ENCODE measurements around the gene CCDC7.
"Not testable (repeated sequence)": the region's sequence is repeated elsewhere in the genome, so short reads cannot be mapped to it uniquely, and the experiment has no call there.

CCDC7 gene

DNA sequence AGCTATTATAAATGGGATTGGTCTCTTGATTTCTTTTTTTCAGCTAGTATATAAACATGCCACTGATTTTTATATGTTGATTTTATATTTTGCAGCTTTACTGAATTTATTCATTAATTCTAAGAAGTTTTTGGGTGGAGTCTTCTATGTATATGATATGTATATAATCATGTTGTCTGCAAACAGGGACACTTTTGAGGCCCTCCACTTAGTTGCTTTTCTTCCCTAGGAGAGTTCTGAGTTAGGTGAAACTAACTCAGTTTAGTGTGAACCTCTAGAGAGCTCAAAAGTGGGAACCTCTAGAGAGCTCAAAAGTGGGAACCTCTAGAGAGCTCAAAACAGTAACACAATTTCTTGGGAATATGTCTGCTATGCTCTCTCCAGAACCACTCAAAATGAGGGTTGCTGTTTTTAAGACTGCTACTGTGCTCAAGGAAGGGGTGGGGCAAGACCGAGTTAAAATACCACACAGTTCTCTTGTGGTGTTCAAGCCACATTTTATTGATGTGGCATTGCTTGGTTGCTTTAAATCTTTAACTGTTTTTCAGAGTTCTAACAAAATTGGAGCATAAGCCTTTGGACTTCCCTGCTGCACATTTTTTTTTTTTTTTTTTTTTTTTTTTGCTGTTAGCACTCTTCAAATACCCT, 13.2 kb downstream of the CCDC7 start:
- peak; percentile 13 for DNase-seq

DNA sequence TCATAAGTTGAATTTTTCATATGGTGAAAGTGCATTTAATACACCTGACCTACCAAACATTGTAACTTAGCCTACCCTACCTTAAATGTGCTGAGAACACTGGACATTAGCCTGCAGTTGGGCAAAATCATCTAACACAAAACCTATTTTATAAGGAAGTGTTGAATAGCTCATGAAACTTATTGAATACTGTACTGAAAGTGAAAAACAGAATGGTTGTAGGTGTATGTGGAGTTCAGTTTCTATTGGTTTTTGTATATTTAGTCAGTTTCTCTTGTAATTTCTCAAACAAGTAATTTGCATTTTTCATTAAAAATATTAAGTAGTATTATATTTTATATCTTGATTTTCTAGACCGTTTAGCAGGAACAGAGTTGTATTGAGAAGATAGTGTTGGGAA, 15.3 kb downstream of the CCDC7 start:
- no peak for DNase-seq

DNA sequence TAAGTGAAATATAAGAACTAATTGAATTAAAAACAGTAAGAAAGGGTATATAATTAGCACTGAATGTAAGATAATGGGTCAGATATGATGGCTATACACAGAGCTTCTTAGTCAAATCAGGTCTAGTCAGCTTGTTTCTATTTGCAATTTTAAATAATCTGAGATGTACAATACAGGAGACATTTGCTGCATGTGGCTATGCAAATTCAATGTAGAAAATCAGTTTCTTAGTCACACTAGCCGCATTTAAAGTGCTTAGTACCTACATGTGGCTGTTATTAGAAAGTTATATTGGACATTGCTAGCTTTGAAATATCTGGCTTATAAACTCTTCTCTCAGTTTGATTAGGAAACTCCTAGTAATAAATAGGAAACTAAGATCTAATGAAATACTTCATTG, 25.3 kb downstream of the CCDC7 start:
- DNase-seq, result no peak

DNA sequence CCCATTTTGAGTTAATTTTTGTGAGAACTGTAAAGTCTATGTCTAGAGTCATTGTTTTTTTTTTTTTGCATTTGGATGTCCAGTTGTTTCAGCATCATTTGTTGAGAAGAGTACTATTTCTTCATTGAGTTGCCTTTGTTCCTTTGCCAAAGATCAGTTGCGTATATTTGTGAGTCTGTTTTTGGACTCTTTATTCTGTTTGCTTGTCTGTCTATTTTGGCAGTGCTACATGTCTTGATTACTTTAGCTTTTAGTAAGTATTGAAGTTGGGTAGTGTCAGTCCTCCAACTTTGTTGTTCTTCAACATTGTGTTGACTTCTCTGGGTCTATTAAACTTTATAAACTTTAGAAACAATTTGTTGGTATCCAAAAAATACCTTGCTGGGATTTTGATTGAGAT, 31.6 kb downstream of the CCDC7 start:
- DNase-seq, result no peak

DNA sequence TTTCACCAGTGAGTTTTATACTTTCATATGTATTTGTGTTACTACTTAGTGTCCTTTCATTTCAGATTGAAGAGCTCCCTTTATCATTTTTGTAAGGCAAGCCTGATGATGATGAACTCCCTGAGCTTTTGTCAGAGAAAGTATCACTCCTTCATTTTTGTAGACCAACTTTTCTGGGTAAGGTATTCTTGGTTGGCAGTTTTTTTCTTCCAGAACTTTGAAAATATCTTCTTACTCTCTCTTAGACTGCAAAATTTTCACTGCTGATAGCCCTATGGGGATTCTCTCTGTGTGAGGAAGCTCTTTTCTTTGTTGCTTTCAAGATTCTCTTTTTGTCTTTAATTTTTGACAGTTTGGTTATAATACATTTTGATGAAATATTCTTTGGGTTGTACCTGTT, 35.7 kb downstream of the CCDC7 start:
- DNase-seq, result no peak

DNA sequence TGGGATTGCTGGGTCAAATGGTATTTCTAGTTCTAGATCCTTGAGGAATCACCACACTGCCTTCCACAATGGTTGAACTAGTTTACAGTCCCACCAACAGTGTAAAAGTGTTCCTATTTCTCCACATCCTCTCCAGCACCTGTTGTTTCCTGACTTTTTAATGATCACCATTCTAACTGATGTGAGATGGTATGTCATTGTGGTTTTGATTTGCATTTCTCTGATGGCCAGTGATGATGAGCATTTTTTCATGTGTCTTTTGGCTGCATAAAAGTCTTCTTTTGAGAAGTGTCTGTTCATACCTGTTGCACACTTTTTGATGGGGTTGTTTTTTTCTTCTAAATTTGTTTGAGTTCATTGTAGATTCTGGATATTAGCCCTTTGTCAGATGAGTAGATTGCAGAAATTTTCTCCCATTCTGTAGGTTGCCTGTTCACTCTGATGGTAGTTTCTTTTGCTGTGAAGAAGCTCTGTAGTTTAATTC, 37.1 kb downstream of the CCDC7 start:
- DNase-seq, result not testable (repeated sequence)

DNA sequence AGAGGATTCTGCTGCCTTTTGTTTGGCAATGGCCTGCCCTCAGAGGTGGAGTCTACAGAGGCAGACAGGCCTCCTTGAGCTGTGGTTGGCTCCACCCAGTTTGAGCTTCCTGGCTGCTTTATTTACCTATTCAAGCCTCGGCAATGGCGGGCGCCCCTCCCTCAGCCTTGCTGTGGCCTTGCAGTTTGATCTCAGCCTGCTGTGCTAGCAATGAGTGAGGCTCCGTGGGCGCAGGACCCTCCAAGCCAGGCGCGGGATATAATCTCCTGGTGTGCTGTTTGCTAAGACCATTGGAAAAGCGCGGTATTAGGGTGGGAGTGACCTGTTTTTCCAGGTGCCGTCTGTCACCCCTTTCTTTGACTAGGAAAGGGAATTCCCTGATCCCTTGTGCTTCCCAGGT, 42.1 kb downstream of the CCDC7 start:
- DNase-seq, result not testable (repeated sequence)

DNA sequence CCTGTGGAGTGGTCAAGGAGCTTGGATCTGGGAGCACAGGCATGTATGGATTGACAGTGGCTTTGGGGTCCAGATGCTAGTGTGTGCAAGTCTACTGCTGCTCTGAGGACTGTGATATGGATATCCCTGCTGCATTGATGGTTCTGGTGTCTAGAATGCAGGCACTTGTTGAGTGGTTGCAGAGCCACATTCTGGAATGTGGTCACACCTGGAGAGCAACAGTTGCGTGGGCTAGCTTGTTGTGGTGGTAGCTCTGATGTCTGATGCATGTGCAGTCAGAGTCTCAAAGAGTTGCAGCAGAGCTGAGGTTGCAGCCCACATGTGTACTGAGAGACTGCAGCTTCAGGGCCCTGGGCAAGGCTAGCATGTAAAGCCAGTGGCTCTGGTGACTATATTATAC, 43.2 kb downstream of the CCDC7 start:
- DNase-seq, result no peak

DNA sequence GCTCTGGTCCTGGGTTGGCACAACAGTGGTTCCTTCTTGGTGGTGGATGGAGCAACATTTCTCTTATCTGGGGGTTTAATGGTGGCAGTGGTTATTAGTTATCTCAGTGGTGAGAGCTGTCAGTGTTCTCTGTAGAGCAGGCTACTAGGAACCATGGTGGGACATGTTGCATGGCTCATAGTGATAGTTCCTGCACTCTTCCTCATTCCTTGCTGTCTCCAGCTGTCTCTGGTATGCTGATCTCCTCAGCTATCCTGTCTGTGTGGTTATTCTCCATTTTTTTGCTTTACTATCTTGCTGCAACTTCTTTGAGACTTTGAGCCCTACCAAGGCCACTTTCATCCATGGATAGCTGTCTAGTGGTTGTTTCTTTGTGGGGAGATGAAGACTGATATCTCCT, 44.0 kb downstream of the CCDC7 start:
- DNase-seq, result peak; percentile 65

DNA sequence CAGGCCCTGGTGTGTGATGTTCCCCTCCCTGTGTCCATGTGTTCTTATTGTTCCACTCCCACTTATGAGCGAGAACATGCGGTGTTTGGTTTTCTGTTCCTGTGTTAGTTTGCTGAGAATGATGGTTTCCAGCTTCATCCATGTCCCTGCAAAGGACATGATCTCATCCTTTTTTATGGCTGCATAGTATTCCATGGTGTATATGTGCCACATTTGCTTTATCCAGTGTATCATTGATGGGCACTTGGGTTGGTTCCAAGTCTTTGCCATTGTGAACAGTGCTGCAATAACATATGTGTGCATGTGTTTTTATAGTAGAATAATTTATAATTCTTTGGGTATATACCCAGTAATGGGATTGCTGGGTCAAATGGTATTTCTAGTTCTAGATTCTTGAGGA, 48.6 kb downstream of the CCDC7 start:
- DNase-seq, result not testable (repeated sequence)

DNA sequence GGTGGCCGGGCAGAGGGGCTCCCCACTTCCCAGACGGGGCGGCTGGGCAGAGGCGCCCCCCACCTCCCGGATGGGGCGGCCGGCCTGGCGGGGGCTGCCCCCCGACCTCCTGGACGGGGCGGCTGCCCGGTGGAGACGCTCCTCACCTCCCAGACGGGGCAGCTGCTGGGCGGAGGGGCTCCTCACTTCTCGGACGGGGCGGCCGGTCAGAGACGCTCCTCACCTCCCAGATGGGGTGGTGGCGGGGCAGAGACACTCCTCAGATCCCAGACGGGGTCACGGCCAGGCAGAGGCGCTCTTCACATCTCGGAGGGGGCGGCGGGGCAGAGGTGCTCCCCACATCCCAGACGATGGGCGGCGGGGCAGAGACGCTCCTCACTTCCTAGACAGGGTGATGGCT, 54.2 kb downstream of the CCDC7 start:
- not testable (repeated sequence) for DNase-seq

DNA sequence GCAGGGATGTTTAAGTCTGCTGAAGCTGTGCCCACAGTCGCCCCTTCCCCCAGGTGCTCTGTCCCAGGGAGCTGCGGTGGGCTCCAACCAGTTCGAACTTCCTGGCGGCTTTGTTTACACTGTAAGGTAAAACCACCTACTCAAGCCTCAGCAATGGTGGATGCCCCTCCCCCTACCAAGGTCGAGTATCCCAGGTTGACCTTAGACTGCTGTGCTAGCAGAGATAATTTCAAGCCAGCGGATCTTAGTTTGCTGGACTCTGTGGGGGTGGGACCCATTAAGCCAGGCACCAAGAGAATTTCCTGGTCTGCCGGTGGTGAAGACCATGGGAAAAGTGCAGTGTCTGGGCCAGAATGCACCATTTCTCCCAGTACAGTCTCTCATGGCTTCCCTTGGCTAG, 56.0 kb downstream of the CCDC7 start:
- no peak for DNase-seq

DNA sequence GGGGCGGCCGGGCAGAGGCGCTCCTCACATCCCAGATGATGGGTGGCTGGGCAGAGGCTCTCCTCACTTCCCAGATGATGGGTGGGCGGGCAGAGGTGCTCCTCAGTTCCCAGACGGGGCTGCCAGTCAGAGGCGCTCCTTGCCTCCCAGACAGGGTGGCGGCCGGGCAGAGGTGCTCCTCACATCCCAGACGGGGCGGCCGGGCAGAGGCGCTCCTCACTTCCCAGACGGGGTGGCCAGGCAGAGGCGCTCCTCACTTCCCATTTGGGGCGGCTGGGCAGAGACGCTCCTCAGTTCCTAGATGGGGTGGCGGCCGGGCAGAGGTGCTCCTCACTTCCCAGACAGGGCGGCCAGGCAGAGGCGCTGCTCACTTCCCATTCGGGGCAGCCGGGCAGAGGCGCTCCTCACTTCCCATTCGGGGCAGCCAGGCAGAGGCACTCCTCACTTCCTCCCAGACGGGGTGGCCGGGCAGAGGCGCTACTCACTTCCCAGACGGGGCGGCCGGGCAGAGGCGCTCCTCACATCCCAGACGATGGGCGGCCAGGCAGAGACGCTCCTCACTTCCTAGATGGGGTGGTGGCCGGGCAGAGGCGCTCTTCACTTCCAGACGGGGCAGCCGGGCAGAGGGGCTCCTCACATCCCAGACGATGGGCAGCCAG, 60.0 kb downstream of the CCDC7 start:
- not testable (repeated sequence) for DNase-seq

DNA sequence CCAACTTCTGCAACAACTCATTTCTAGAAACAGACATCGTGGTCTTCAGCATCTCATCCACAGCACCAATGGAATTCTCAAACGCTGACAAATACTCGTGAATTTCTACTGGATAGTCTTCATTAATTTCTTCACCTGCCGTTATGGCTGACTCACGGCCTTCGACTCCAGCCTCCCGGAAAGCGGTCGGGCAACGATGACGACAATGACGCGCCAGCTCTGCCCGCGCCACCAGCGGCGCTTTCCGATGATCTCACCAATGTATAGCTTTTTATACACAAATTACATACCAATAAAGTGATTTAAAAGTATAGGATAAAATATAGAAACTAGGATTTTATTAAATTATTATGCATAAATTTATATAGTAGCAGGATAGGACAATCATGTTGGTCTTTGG, 65.7 kb downstream of the CCDC7 start:
- DNase-seq, result no peak

DNA sequence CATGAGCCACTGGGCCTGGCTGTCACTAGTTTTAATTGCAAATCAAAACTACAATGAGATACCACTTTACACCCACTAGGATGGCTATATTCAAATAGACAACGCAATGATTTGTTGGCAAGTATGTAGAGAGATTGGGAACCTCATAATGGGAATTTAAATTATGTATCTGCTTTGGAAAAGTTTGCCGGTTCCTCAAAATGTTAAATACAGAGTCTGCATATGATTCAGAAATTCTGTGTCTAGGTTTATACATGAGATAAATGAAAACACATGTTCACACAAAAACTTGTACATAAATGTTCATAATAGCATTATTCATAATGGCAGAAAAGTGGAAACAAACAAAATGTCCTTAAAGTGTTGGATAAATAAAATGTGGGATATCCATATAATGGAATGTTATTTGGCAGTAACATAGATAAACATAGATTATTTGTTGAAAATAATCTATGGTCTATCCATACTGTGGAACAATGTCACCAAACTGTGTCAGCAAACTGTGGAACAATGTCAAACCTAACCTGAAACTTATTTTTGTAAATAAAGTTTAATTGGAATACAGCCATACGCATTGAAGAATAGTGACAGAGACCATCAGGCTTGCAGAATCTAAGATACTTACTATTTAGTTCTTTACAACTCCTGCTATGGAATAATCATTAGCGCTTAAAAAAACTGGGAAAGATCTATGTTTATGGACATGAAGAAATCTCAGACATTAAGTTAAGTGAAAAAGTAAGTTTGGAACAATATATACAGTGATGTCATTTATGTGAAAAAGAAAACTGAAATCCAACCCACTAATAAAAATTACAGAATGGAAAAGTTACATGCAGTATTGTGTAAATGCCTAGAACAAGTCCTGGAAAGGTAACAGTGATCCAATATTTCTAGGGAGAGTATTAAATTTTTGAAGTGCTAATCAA, 70.9 kb downstream of the CCDC7 start:
- DNase-seq, result no peak

DNA sequence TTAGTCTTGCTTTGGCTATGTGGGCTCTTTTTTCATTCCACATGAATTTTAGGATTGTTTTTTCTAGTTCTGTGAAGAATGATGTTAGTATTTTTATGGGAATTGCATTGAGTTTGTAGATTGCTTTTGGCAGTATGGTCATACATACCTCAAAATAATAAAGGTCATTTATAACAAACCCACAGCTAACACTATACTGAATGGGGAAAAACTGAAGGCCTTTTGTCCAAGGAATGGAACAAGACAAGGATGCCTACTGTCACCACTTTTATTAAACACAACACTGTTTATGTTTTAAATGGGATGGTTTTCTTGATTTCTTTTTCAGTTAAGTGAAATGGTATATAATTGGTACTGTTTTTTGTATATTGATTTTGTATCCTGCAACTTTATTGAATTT, 84.3 kb downstream of the CCDC7 start:
- DNase-seq, result no peak

DNA sequence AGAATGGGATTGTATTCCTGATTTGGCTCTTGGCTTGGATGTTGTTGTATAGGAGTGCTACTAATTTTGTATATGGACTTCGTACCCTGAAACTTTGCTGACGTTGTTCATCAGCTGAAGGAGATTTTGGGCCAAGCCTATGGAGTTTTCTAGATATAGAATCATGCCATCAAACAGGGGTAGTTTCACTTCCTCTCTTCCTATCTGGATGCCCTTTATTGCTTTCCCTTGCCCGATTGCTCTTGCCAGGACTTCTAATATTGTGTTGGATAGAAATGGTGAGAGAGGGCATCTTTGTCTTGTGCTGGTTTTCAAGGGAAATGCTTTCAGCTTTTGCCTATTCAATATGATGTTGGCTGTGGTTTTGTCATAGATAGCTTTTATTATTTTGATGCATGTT, 92.3 kb downstream of the CCDC7 start:
- DNase-seq, result no peak

DNA sequence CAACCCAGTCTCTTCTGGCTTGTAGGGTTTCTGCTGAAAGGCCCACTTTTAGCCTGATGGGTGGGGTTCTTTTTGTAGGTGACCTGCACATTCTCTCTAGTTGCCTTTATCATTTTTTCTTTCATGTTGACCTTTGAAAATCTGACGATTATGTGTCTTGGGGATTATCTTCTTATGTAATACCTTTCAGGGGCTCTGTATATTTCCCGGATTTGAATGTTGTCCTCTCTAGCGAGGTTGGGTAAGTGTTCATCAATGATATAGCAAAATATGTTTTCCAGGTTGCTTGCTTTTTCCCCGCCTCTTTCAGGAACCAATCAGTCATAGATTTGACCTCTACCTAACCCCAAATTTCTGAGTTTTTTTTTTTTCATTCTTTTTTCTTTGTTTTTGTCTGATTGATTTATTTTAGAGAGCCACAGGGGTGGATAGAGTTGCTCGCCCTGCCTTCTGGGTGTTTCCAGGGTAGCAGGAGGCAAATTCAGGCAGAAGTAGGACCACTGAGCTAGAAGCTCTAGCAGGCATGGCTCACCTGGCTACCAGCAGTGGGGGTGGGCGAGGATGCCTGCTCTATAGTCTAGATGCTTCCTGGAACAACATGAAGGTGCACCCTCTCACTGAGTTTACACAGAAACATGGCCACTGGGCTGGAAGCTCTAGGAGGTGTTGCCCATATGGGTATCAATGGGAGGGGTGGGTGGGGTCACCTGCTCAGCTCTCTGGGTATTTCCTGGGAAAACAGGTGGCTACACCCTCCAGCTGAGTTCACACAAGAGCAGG, 94.9 kb downstream of the CCDC7 start:
- DNase-seq, result no peak

DNA sequence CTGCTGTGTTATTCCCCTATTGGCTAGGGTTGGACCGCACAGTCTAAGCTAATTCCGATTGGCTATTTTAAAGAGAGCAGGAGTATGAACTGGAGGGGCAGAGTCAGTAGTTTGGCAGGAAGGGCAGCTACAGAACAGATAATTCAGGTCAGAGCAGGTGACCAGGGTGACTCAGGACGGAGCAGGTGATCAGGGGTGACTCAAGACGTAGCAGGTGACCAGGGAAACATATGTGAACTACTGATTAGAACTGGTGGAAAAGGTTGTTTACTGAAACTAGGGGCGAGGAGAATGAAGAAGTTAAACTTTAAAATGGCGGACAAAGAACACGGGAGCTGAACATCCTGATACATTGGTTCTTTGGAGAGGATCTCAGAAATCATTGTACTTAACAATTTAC, 102.3 kb downstream of the CCDC7 start:
- no peak for DNase-seq

DNA sequence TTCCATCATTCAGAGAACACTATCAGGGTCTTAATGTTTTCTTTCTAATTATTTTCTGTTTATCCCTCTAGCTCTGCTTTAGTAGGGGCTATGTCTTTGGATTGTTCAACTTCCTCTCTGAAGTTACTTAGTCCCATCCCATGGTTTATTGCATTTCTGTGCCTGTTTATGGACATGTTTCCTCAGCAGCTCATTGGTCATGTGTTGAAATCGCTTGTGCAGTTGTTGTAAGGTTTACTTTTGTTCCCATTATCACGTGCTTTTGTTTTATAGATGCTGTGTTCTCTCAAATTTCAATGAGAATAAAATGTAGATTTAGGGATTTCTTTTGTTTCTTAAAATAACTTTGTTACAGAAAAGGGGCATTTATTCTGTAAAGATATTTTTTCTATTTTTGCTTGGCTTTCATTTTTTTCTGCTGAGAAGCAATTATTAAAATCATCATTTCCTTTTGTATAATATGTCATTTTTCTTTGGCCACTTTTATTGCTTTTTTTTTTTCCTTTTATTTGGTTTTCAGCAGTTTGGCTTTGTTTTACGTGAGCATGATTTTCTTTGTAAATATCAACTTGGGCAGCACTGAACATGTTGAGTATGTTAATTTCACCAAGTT, 110.9 kb downstream of the CCDC7 start:
- DNase-seq, result no peak

DNA sequence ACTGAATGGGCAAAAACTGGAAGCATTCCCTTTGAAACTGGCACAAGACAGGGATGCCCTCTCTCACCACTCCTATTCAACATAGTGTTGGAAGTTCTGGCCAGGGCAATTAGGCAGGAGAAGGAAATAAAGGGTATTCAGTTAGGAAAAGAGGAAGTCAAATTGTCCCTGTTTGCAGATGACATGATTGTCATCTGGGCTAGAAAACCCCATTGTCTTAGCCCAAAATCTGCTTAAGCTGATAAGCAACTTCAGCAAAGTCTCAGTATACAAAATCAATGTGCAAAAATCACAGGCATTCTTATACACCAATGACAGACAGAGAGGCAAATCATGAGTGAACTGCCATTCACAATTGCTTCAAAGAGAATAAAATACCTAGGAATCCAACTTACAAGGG, 116.8 kb downstream of the CCDC7 start:
- peak; percentile 6 for DNase-seq

DNA sequence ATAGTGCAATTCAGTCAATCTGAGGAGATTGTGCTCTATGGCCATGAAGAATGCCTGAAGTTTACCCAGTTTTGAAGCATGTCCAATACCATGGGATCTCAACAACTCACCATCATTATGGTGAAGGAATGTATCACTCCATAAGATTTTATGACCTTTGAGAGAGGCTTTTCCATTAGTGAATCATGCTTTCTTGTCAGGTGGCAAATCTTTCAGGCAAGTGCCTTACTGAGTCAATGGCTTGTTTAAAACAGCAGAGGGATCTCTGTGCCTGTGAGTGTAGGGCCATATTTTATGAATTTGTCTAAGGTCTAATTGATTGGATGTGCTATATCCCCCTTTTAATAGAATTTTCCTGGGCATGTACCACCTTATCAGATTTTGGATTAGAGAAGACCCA, 131.5 kb downstream of the CCDC7 start:
- DNase-seq, result no peak

DNA sequence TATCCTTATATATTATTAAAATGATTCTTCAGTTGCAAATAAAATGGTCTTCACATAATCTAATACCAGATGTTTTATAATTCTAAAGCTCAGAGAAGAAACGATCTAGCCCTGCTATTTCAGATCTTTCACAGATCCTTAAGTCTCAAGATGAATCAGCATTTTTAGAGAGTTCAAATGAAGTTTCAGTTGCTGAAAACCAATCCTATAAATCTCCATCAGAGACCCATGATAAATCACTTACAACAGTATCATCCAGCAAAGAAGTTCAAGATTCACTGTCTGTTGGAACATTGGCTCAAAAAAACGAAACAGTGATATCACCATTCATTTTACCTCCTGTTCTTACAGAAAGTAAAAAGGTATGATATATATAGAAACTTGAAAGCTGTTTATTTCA, 137.0 kb downstream of the CCDC7 start:
- DNase-seq, result peak; percentile 1

Measured in hematopoietic multipotent progenitor cell treated with erythropoietin and hydrocortisone succinate and interleukin-3 and kit ligand, for 4 days (in vitro differentiated cells).